B cell (primary cell): ENCODE measurements around the gene CATSPERZ. TPM values are rescaled to one million over a fixed set of nuclear protein-coding genes. Genes with fewer than 3 reads are reported as not detected.

ENCODE experiments used
- ATAC-seq: fragments of 200-7000 bp; cut with Tn5 transposase; one replicate; pipeline ENCODE4 v1.10.0; 2021; ENCODE audit warnings: low read depth, mild to moderate bottlenecking, moderate number of reproducible peaks, moderate library complexity
- CTCF ChIA-PET: fragments of 350-600 bp; sonication (Branson Sonifier 250); formaldehyde crosslinking; loops from one replicate; lab custom pipeline; 2021; ENCODE audit warnings: antibody characterized with exemption, inconsistent platforms; lab: Charles Lee
- POLR2A ChIA-PET: fragments of 350-600 bp; sonication (Branson Sonifier 250); formaldehyde crosslinking; loops from one replicate; lab custom pipeline; 2021; ENCODE audit warnings: antibody characterized with exemption; lab: Charles Lee
- DNase-seq: peaks from one replicate; pipeline ENCODE4 v3.0.0; 2013
- H2AFZ ChIP-seq: 2 replicates; pipeline ENCODE4 v1.6.1; 2012; ENCODE audit warnings: mild to moderate bottlenecking, low read depth, low read length; ENCODE audit not compliant: insufficient read depth, poor library complexity, severe bottlenecking
- H3K27ac ChIP-seq, 2 donors: 1 replicate in 1 of 2; 2 replicates in 1 of 2; pipeline ENCODE4 v1.5.1; 2012 to 2013; ENCODE audit warnings: low read length in 2 of 2, mild to moderate bottlenecking in 2 of 2, moderate library complexity in 1 of 2
- H3K27me3 ChIP-seq, 4 experiments: fragments of 200-600 bp in 1 of 4; sonication (generic) in 1 of 4; replicated peaks in 1 of 4; 1 replicate in 2 of 4; 2 replicates in 2 of 4; pipeline versions ENCODE4 v1.6.1 to v1.7.0; 2013 to 2016; ENCODE audit warnings: low read length in 3 of 4, mild to moderate bottlenecking in 2 of 4, mixed read lengths in 1 of 4, moderate library complexity in 1 of 4; ENCODE audit not compliant: insufficient read depth in 4 of 4, control insufficient read depth in 3 of 4; ENCODE audit errors: control extremely low read depth in 1 of 4
- H3K36me3 ChIP-seq, 2 experiments: replicated peaks in 1 of 2; 1 replicate in 1 of 2; 2 replicates in 1 of 2; pipeline versions ENCODE4 v1.6.1 to v1.7.1; 2013; ENCODE audit warnings: low read length in 1 of 2; ENCODE audit not compliant: insufficient read depth in 2 of 2, control insufficient read depth in 1 of 2; ENCODE audit errors: control extremely low read depth in 1 of 2, extremely low read depth in 1 of 2
- H3K4me1 ChIP-seq, 2 donors: fragments of 200-600 bp in 1 of 2; sonication (generic) in 1 of 2; 1 replicate in 1 of 2; 2 replicates in 1 of 2; pipeline versions ENCODE4 v1.5.1 to v1.6.1; 2013 to 2017; ENCODE audit warnings: low read length in 2 of 2; ENCODE audit not compliant: control insufficient read depth in 2 of 2, insufficient read depth in 2 of 2
- H3K4me2 ChIP-seq: replicated peaks from 2 replicates; pipeline ENCODE3; 2012; ENCODE audit warnings: mild to moderate bottlenecking, low read depth, low read length; ENCODE audit not compliant: poor library complexity, severe bottlenecking
- H3K4me3 ChIP-seq, 5 experiments: fragments of 200-600 bp in 1 of 5; sonication (generic) in 1 of 5; 1 replicate in 3 of 5; 2 replicates in 2 of 5; pipeline versions ENCODE4 v1.5.1 to v1.7.0; 2011 to 2016; ENCODE audit warnings: low read length in 4 of 5, mild to moderate bottlenecking in 4 of 5, low read depth in 2 of 5, control low read depth in 1 of 5, moderate library complexity in 1 of 5; ENCODE audit not compliant: insufficient read depth in 1 of 5; ENCODE audit errors: control extremely low read depth in 1 of 5, extremely low read depth in 1 of 5
- H3K79me2 ChIP-seq: fragments of 200-600 bp; sonication (generic); one replicate; pipeline ENCODE4 v1.6.0; 2016; ENCODE audit warnings: low read length; ENCODE audit not compliant: control insufficient read depth, insufficient read depth
- H3K9ac ChIP-seq: fragments of 200-600 bp; sonication (generic); 2 replicates; pipeline ENCODE4 v1.6.1; 2017; ENCODE audit warnings: mild to moderate bottlenecking, low read length, moderate library complexity
- H3K9me3 ChIP-seq, 3 donors: one replicate each; pipeline versions ENCODE4 v1.6.1 to v1.7.1; 2013; ENCODE audit warnings: low read length in 2 of 3; ENCODE audit not compliant: control insufficient read depth in 2 of 3, insufficient read depth in 1 of 3; ENCODE audit errors: control extremely low read depth in 1 of 3
- H4K20me1 ChIP-seq: 2 replicates; pipeline ENCODE4 v1.6.0; 2012; ENCODE audit warnings: mild to moderate bottlenecking, low read length; ENCODE audit not compliant: insufficient read depth, control insufficient read depth, poor library complexity, severe bottlenecking
- H3K27ac Mint-ChIP-seq: one replicate; pipeline ENCODE4 v1.8.0; 2021; ENCODE audit warnings: mixed read lengths
- H3K27me3 Mint-ChIP-seq: one replicate; pipeline ENCODE4 v1.8.0; 2021; ENCODE audit warnings: mixed read lengths
- H3K4me1 Mint-ChIP-seq: one replicate; pipeline ENCODE4 v1.8.0; 2021; ENCODE audit warnings: mixed read lengths
- H3K4me3 Mint-ChIP-seq: one replicate; pipeline ENCODE4 v1.8.0; 2021; ENCODE audit warnings: mixed read lengths
- H3K9me3 Mint-ChIP-seq: one replicate; pipeline ENCODE4 v1.8.0; 2022; ENCODE audit warnings: mixed read lengths; ENCODE audit not compliant: insufficient read depth
- EZH2 ChIP-seq: IDR thresholded peaks from 2 replicates; pipeline ENCODE4 v1.6.1; 2012; ENCODE audit warnings: borderline replicate concordance, low read depth, mild to moderate bottlenecking, moderate library complexity, low read length; ENCODE audit not compliant: insufficient read depth, poor library complexity, severe bottlenecking
- WGBS: methylation state at CpG from one replicate; pipeline ENCODE4 v1.1.5; 2013; ENCODE audit warnings: missing lambda C conversion rate; ENCODE audit not compliant: insufficient coverage; 5-methylcytosine and 5-hydroxymethylcytosine counted together
- intact Hi-C: fragments of 100-400 bp; cut with micrococcal nuclease; formaldehyde crosslinking; loops from one replicate; pipeline ENCODE4 v1.10.0; 2022
- polyA plus RNA-seq: library from polyadenylated mRNA; depleted of rRNA; stranded (reverse); fragments of >200 nt; gene quantifications from 2 replicates; pipeline ENCODE4 v1.2.3, GENCODE V29; 2012
- total RNA-seq, 2 donors: library from RNA; stranded (reverse); fragments of 120-200 nt in 1 of 2; gene quantifications; 1 replicate in 1 of 2; 2 replicates in 1 of 2; pipeline versions ENCODE4 v1.2.3 to v1.2.4, GENCODE V29; 2013 to 2022
- TF ChIP-seq, protein P1 (sequence below): fragments of 200-600 bp; IDR thresholded peaks from one replicate; pipeline ENCODE4 v1.8.0; 2022; ENCODE audit warnings: antibody characterized with exemption, mild to moderate bottlenecking

CATSPERZ gene
- total and polyA plus RNA-seq, 2 donors (not counting 1 experiment from before 2014, with no cell fraction given), result 0.39 TPM; not detected in 1

DNA sequence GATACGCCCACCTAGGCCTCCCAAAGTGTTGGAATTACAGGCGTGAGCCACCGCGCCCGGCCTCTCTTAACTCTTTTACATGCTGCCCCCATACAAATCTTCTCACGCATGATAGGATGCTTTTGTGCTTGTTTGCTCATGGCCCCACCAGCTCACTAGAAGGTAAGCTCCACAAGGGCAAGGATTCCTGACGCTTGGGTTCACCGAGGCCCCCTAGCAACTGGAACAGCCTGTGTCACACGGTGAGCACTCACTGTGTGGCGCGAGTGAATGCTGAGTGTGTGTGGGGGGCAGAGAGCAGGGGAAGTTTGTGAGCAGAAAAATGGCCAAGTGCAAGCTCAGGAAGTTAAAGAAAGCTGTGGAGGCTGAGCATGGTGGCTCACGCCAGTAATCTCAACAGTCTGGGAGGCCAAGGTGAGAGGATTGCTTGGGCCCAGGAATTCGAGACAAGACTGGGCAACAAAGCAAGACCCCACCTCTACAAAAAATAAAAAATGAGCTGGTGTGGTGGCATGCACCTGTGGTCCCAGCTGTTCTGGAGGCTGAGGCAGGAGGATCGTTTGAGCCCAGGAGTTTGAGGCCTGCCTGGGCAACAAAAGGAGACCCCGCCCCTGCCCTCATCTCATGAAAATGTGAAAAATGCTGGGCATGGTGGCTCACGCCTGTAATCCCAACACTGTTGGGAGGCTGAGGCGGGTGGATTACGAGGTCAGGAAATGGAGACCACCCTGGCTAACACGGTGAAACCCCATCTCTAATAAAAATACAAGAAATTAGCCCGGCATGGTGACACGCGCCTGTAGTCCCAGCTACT is 18.0 kb upstream of the CATSPERZ start:
- Histone ChIP-seq H3K27ac (no peak overlapping the region), H3K4me2 (no peak overlapping the region), H3K9ac (no peak overlapping the region), H4K20me1 (peaks cover 3% of the 10 kb centered on the region), H3K4me1 (peaks cover 13 to 18% of the 10 kb centered on the region in 2 donors), H3K4me3 (no peak overlapping the region), H3K27me3 (no peaks in the 10 kb centered on the region), H3K79me2 (peaks cover 34% of the 10 kb centered on the region), H3K36me3 (peaks cover 0 to 13% of the 10 kb centered on the region in 2 experiments), H3K9me3 (no peaks in the 10 kb centered on the region), H2AFZ (no peak overlapping the region)
- ChIA-PET POLR2A (interaction anchor here (5.7 kb wide), 1 partner anchor 12 kb away, joined by 67 read pairs; no protein-coding TSS in a partner anchor), CTCF (interaction anchor here (1.6 to 4.6 kb wide), 3 partner anchors 11 to 78 kb away, joined by 3 to 33 read pairs (median 8); no protein-coding TSS in a partner anchor)
- no peaks in the 10 kb centered on the region for H3K9me3 Mint-ChIP-seq
- H3K27me3 Mint-ChIP-seq, result no peaks in the 10 kb centered on the region
- peaks cover 20% of the 10 kb centered on the region for H3K4me1 Mint-ChIP-seq
- ATAC-seq (no peak), DNase-seq (no peak)
- TF ChIP-seq, protein P1, sequence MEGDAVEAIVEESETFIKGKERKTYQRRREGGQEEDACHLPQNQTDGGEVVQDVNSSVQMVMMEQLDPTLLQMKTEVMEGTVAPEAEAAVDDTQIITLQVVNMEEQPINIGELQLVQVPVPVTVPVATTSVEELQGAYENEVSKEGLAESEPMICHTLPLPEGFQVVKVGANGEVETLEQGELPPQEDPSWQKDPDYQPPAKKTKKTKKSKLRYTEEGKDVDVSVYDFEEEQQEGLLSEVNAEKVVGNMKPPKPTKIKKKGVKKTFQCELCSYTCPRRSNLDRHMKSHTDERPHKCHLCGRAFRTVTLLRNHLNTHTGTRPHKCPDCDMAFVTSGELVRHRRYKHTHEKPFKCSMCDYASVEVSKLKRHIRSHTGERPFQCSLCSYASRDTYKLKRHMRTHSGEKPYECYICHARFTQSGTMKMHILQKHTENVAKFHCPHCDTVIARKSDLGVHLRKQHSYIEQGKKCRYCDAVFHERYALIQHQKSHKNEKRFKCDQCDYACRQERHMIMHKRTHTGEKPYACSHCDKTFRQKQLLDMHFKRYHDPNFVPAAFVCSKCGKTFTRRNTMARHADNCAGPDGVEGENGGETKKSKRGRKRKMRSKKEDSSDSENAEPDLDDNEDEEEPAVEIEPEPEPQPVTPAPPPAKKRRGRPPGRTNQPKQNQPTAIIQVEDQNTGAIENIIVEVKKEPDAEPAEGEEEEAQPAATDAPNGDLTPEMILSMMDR, result no peak
- TF ChIP-seq EZH2, result no peak
- no peak overlapping the region for H3K4me3 Mint-ChIP-seq
- WGBS, result 100% methylated on average over 13 of the region's 22 CpGs
- intact Hi-C loops, result no loop called here
- no peak overlapping the region for H3K27ac Mint-ChIP-seq

- Histone ChIP-seq H3K9ac (no peak overlapping the region), H3K4me3 (no peak overlapping the region), H3K9me3 (no peaks in the 10 kb centered on the region), H3K79me2 (peaks cover 34% of the 10 kb centered on the region), H2AFZ (no peak overlapping the region), H3K27me3 (no peaks in the 10 kb centered on the region), H3K4me1 (peaks cover 13 to 18% of the 10 kb centered on the region in 2 donors), H3K27ac (no peak overlapping the region), H3K4me2 (no peak overlapping the region), H4K20me1 (peaks cover 10% of the 10 kb centered on the region), H3K36me3 (peaks cover 0 to 13% of the 10 kb centered on the region in 2 experiments)
- ATAC-seq (no peak), DNase-seq (no peak)
- Mint-ChIP-seq H3K27me3 (no peaks in the 10 kb centered on the region), H3K27ac (no peak overlapping the region), H3K9me3 (no peaks in the 10 kb centered on the region), H3K4me1 (peaks cover 20% of the 10 kb centered on the region), H3K4me3 (peak overlapping the region; percentile 90)
- TF ChIP-seq, protein P1, result no peak
- no peak for TF ChIP-seq EZH2
- ChIA-PET CTCF (interaction anchor here (1.0 to 4.6 kb wide), 5 partner anchors 12 to 87 kb away, joined by 3 to 33 read pairs (median 14); partner anchors contain the start of gene CATSPERZ), POLR2A (interaction anchor here (5.7 kb wide), 1 partner anchor 13 kb away, joined by 67 read pairs; no protein-coding TSS in a partner anchor)
- no CpG with 5 or more reads among the region's 3 CpGs for WGBS
- intact Hi-C loops, result no loop called here
Observed at GRCh38 chr11:64283092-64283491, 17.1 kb upstream of the CATSPERZ start.
